Measurements from ENCODE around the gene TSC22D1.

Gene TSC22D1

DNA sequence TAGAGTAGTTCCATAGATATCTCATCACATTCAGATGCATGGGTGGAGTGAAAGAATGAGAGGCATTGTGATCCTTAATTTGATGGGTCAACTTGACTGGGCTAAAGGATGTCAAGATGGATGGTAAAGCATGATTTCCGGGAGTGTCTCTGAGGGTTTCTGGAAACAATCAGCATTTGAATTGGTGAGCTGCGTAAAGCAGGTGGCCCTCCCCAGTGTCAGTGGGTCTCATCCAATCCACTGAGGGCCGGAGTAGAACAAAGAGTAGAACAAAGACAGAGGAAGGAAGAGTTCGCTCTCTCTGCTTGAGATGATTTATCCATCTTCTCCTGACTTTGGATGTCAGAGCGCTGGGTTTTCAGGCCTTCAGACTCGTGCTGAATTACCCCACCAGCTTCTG lies 159.4 kb downstream of the TSC22D1 start:
- no peak for DNase-seq (ENCODE audit: low read depth)
- TF ChIP-seq CTCF (IDR thresholded peaks at IDR 0.05; ENCODE audit: low read depth, low read length, missing control alignments): no peak
- in situ Hi-C loops (cut with HindIII; ENCODE audit: low sequenced_read_pairs): no loop called here
- no peak overlapping the region for H3K4me3 ChIP-seq (ENCODE audit: low read depth, low read length)

DNA sequence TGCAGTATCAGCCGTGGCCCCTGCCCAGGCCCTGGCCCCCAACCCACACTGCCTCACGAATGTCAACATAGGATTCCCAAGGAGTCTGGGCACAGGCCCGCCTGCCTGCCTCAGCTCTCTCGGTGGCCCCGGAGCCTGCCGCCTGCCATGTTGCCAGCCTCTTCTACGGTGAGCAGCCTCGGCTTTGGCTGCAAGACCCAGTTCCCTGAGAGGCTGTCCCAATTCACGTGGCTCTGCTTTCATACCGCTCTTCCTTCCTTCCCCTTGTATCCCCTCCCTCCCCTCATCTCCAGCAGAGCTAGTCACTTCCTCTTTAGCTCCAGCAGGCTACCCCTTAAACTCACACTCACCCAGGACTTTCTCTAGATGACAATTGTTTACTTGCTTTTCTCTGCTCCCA lies 159.8 kb downstream of the TSC22D1 start:
- no peak for DNase-seq (ENCODE audit: low read depth)
- no peak for TF ChIP-seq CTCF (IDR thresholded peaks at IDR 0.05; ENCODE audit: low read depth, low read length, missing control alignments)
- in situ Hi-C loops (cut with HindIII; ENCODE audit: low sequenced_read_pairs): no loop called here
- H3K4me3 ChIP-seq (ENCODE audit: low read depth, low read length): no peak overlapping the region

- no peak for TF ChIP-seq CTCF (IDR thresholded peaks at IDR 0.05; ENCODE audit: low read depth, low read length, missing control alignments)
- H3K4me3 ChIP-seq (ENCODE audit: low read depth, low read length): no peak overlapping the region
- in situ Hi-C loops (cut with HindIII; ENCODE audit: low sequenced_read_pairs): no loop called here
- DNase-seq (ENCODE audit: low read depth): no peak
Measured at GRCh38 chr13:44415815-44416214, 160.3 kb downstream of the TSC22D1 start.

DNA sequence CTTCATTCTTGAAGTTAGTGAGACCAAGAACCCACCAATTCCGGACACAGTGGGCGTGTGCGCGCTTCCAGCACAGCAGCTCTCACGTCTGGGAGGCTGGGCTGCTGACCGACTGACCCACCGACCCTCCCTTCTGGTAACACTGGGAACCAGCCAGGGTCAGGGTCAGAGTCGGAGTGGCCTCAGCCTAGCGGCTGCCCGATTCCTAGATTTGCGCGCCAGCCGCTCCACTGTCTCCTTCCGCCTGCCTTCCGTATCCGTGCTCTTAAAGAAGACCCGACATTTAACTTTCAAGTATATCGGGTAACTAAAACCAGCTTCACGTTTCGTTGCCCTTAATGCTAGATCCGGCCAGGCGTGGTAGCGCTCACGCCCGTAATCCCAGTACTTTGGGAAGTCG lies 161.4 kb downstream of the TSC22D1 start:
- no peak for TF ChIP-seq CTCF (IDR thresholded peaks at IDR 0.05; ENCODE audit: low read depth, low read length, missing control alignments)
- DNase-seq (ENCODE audit: low read depth): no peak
- in situ Hi-C loops (cut with HindIII; ENCODE audit: low sequenced_read_pairs): no loop called here
- no peak overlapping the region for H3K4me3 ChIP-seq (ENCODE audit: low read depth, low read length)

GRCh38 chr13:44413095-44413494 lies 163.0 kb downstream of the TSC22D1 start:
- in situ Hi-C loops (cut with HindIII; ENCODE audit: low sequenced_read_pairs): no loop called here
- DNase-seq (ENCODE audit: low read depth): no peak
- no peak for TF ChIP-seq CTCF (IDR thresholded peaks at IDR 0.05; ENCODE audit: low read depth, low read length, missing control alignments)
- H3K4me3 ChIP-seq (ENCODE audit: low read depth, low read length): no peak overlapping the region

DNA sequence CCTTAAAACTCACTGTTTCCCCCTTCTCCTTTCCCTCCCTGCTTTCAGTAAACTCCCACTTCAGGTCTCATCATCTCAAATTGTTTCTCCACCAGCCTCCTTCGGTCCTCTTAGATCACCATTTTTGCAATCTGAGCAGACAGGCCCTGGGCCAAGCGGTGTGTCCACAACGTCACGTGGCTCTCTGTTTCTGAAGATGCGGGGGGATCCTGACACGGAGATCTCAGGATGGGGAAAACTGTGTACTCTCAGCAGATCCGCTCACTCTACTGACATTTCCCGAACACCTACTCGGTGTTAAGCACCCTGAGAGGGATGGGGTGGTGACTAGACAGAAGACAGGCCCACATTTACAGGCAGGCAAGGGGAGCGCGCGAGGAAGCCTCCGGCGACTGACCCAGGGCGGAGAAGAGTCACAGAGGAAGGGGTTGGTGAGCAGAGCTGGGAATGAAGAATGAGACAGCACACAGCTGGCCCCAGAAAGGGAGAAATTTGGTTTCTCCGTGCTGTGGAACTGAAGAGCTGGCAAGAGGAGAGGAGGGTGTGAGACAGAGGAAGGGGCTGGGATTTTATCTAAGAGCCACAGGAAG lies 163.7 kb downstream of the TSC22D1 start:
- in situ Hi-C loops (cut with HindIII; ENCODE audit: low sequenced_read_pairs): no loop called here
- no peak overlapping the region for H3K4me3 ChIP-seq (ENCODE audit: low read depth, low read length)
- no peak for TF ChIP-seq CTCF (IDR thresholded peaks at IDR 0.05; ENCODE audit: low read depth, low read length, missing control alignments)
- DNase-seq (ENCODE audit: low read depth): no peak

DNA sequence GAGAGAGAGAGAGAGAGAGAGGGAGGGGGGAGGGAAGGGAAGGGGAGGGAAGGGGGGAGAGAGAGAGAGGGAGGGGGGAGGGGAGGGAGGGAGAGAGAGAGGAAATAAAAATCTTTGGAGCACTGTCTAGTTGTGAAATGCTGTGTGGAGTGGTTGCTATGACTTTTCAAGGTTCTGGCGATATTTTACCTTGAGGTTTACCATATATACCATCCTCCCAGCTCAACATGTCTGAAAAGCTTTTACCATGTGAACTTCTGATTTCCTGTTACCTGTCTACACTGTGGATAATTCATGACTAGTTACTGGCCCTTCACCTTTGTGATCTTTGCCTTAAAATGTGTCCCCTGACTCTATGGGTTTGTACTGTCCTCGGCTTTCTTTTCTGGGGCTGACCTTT lies 164.3 kb downstream of the TSC22D1 start:
- in situ Hi-C loops (cut with HindIII; ENCODE audit: low sequenced_read_pairs): no loop called here
- H3K4me3 ChIP-seq (ENCODE audit: low read depth, low read length): no peak overlapping the region
- DNase-seq (ENCODE audit: low read depth): no peak
- no peak for TF ChIP-seq CTCF (IDR thresholded peaks at IDR 0.05; ENCODE audit: low read depth, low read length, missing control alignments)

All from astrocyte of the cerebellum (primary cell).